ENCODE measurements around the gene ATG14. TPM values are rescaled to one million over a fixed set of nuclear protein-coding genes. Genes with fewer than 3 reads are reported as not detected.

The ATG14 gene
- total and polyA plus RNA-seq, 2 of the 13 experiments (the other 11 are each of a cell fraction or from before 2014, with no cell fraction given) = 7.2 to 9.1 TPM

- peaks cover 51% of the 10 kb centered on the region for H3K79me2 ChIP-seq (ENCODE audit: insufficient read depth, low read length)
Observed at GRCh38 chr14:55329999-55330710, 81.5 kb downstream of the ATG14 start.

GRCh38 chr14:55328317-55328716 is 83.3 kb downstream of the ATG14 start:
- H3K9ac ChIP-seq (ENCODE audit: insufficient read depth, low read depth, low read length) = no peak overlapping the region
- 0 out of 5 replicates have a peak, but pooled peaks cover 0 to 3% of the 10 kb centered on the region in 2 experiments for H3K36me3 ChIP-seq (replicated peaks in 1 of 2; ENCODE audit: control insufficient read depth in 1 of 2, insufficient read depth in 2 of 2, low read length in 2 of 2)
- 100% methylated on average over 3 of the region's 3 CpGs for WGBS (ENCODE audit: low lambda C conversion rate)
- H3K4me3 ChIP-seq (replicated peaks in 1 of 3; ENCODE audit: insufficient read depth in 1 of 3, low read depth in 2 of 3, low read length in 3 of 3) = no peak overlapping the region
- in situ Hi-C loops (cut with HindIII; ENCODE audit: extremely low pct_ligation_motif_present, low pct_unique_long_range_greater_than_20kb) = no loop called here
- H3K79me2 ChIP-seq (ENCODE audit: insufficient read depth, low read length) = peaks cover 52% of the 10 kb centered on the region
- no peaks in the 10 kb centered on the region for H3K27me3 ChIP-seq (ENCODE audit: control insufficient read depth in 1 of 2, insufficient read depth in 2 of 2, low read length in 2 of 2)
- BruUV-seq (replicated peaks) = no TSS peak
- DNase-seq (ENCODE audit: low spot score) = peak; percentile 12
- H2AFZ ChIP-seq (ENCODE audit: low read length) = no peak overlapping the region
- ChIA-PET CTCF (ENCODE audit: low intra/inter-chr PET ratio, low total read pairs) (no interaction called here), POLR2A (no interaction called here)
- H3K4me2 ChIP-seq (ENCODE audit: low read depth, low read length) = no peak overlapping the region
- H3K27ac ChIP-seq (ENCODE audit: extremely low read length, insufficient read depth, low read length) = no peak overlapping the region
- intact Hi-C loops (cut with micrococcal nuclease; ENCODE audit: unreplicated experiment) = no loop called here
- no peak for FAIRE-seq
- no peaks in the 10 kb centered on the region for H4K20me1 ChIP-seq (ENCODE audit: insufficient read depth, low read length)
- peaks cover 20% of the 10 kb centered on the region for H3K4me1 ChIP-seq (ENCODE audit: insufficient read depth, low read length)
- TF ChIP-seq DZIP1 (CRISPR knock-in tag; IDR thresholded peaks at IDR 0.05) (no peak), SOX13 (IDR thresholded peaks at IDR 0.05) (no peak), SOX13 (CRISPR knock-in tag; conservative IDR thresholded peaks at IDR 0.05 in 1 of 2, IDR thresholded peaks at IDR 0.05 in 1 of 2) (peak in 1 of 2 experiments; percentile 42; a peak in 2 of 4 replicates)
- no peaks in the 10 kb centered on the region for H3K9me3 ChIP-seq (ENCODE audit: low read length)
- peak; percentile 47; the same call in 1 of the 3 replicates for ATAC-seq

More at GRCh38 chr14:55329999-55330710, 81.5 kb downstream of the ATG14 start:
- H3K4me1 ChIP-seq (ENCODE audit: insufficient read depth, low read length) = peaks cover 31% of the 10 kb centered on the region
- no peak overlapping the region for H3K27ac ChIP-seq (ENCODE audit: extremely low read length, insufficient read depth, low read length)
- no peak overlapping the region for H3K4me3 ChIP-seq (replicated peaks in 1 of 3; ENCODE audit: insufficient read depth in 1 of 3, low read depth in 2 of 3, low read length in 3 of 3)
- FAIRE-seq = no peak
- no peaks in the 10 kb centered on the region for H3K36me3 ChIP-seq (replicated peaks in 1 of 2; ENCODE audit: control insufficient read depth in 1 of 2, insufficient read depth in 2 of 2, low read length in 2 of 2)
- H3K27me3 ChIP-seq (ENCODE audit: control insufficient read depth in 1 of 2, insufficient read depth in 2 of 2, low read length in 2 of 2) = no peaks in the 10 kb centered on the region
- H4K20me1 ChIP-seq (ENCODE audit: insufficient read depth, low read length) = 0 out of 2 replicates have a peak, but pooled peaks cover 4% of the 10 kb centered on the region
- ChIA-PET CTCF (ENCODE audit: low intra/inter-chr PET ratio, low total read pairs) (no interaction called here), POLR2A (no interaction called here)
- no peaks in the 10 kb centered on the region for H3K9me3 ChIP-seq (ENCODE audit: low read length)
- TF ChIP-seq PHB2 (IDR thresholded peaks at IDR 0.05; ENCODE audit: partially characterized antibody) (no peak), ATF7 (IDR thresholded peaks at IDR 0.05) (peak; percentile 15; the same call in 1 of the 2 replicates), ATF7 (CRISPR knock-in tag; IDR thresholded peaks at IDR 0.05) (no peak)
- in situ Hi-C loops (cut with HindIII; ENCODE audit: extremely low pct_ligation_motif_present, low pct_unique_long_range_greater_than_20kb) (no loop called here), intact Hi-C loops (cut with micrococcal nuclease; ENCODE audit: unreplicated experiment) (no loop called here)
- no peak overlapping the region for H2AFZ ChIP-seq (ENCODE audit: low read length)
- H3K4me2 ChIP-seq (ENCODE audit: low read depth, low read length) = no peak overlapping the region
- WGBS (ENCODE audit: low lambda C conversion rate) = 96% methylated on average over 6 of the region's 6 CpGs
- no peak for ATAC-seq
- no TSS peak for BruUV-seq (replicated peaks)
- H3K9ac ChIP-seq (ENCODE audit: insufficient read depth, low read depth, low read length) = no peak overlapping the region
- no peak for DNase-seq (ENCODE audit: low spot score)

Data from HepG2 (cell line).